ENCODE results near the gene MYRIP. TPM values are rescaled to one million over a fixed set of nuclear protein-coding genes. Genes with fewer than 3 reads are reported as not detected.

The MYRIP gene
- total and polyA plus RNA-seq, 10 of the 15 experiments (the other 5 are each of a cell fraction or from before 2014, with no cell fraction given): 0.03 to 0.08 (median 0.04) TPM; not detected in 6

DNA sequence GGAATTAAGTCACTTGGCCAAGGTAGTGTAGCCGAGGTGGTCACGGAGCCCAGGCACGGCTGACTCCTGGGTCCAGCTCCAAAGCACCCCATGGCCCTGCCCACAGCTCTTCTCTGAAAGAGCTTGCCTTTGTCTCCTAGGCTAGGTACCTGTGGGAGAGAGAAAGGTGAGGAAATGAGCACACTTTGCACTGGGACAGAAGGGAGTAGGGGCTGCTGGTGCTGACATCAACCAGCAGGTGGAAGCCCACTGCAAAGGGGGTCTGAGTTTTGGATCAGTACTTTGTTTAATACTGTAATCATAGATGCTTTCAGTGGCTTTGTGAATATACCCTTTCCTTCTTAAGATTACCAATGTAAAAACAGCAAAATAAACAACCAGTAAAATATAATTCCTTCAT, 371.8 kb downstream of the MYRIP start:
- ATAC-seq (no peak), FAIRE-seq (no peak), DNase-seq (ENCODE audit: low read depth, low spot score) (no peak)
- POLR2A ChIA-PET: no interaction called here
- 58% methylated on average over 3 of the region's 3 CpGs for WGBS (ENCODE audit: insufficient coverage, insufficient replicate concordance, low lambda C conversion rate, missing lambda C conversion rate)
- no peak overlapping the region for H3K9ac ChIP-seq (ENCODE audit: control insufficient read depth, insufficient read depth, low read length)
- H3K4me3 ChIP-seq: no peak overlapping the region
- SMC1A ChIA-PET (ENCODE audit: uncharacterized antibody, unreplicated experiment): interaction anchor here (0.7 to 4.8 kb wide), 7 partner anchors 9 to 457 kb away, joined by 3 to 25 read pairs (median 4); no protein-coding TSS in a partner anchor
- TF ChIP-seq IKZF2 (IDR thresholded peaks at IDR 0.05) (no peak), POLR2AphosphoS2 (IDR thresholded peaks at IDR 0.05; ENCODE audit: low read depth, low read length) (no peak), TCF7 (IDR thresholded peaks at IDR 0.05; ENCODE audit: borderline replicate concordance) (no peak)
- TF ChIP-seq, protein P1, sequence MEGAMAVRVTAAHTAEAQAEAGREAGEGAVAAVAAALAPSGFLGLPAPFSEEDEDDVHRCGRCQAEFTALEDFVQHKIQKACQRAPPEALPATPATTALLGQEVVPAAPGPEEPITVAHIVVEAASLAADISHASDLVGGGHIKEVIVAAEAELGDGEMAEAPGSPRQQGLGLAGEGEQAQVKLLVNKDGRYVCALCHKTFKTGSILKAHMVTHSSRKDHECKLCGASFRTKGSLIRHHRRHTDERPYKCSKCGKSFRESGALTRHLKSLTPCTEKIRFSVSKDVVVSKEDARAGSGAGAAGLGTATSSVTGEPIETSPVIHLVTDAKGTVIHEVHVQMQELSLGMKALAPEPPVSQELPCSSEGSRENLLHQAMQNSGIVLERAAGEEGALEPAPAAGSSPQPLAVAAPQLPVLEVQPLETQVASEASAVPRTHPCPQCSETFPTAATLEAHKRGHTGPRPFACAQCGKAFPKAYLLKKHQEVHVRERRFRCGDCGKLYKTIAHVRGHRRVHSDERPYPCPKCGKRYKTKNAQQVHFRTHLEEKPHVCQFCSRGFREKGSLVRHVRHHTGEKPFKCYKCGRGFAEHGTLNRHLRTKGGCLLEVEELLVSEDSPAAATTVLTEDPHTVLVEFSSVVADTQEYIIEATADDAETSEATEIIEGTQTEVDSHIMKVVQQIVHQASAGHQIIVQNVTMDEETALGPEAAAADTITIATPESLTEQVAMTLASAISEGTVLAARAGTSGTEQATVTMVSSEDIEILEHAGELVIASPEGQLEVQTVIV (IDR thresholded peaks at IDR 0.05; ENCODE audit: borderline replicate concordance, partially characterized antibody): no peak
- TF ChIP-seq, protein P2, sequence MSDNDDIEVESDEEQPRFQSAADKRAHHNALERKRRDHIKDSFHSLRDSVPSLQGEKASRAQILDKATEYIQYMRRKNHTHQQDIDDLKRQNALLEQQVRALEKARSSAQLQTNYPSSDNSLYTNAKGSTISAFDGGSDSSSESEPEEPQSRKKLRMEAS (IDR thresholded peaks at IDR 0.05; ENCODE audit: low read depth, low read length): no peak
- RAD21 ChIA-PET (ENCODE audit: unreplicated experiment): interaction anchor here (0.7 to 1.7 kb wide), 2 partner anchors 10 to 368 kb away, joined by 3 to 10 read pairs; no protein-coding TSS in a partner anchor
- no peaks in the 10 kb centered on the region for H3K79me2 ChIP-seq (ENCODE audit: control insufficient read depth, insufficient read depth, low read length)
- H3K4me2 ChIP-seq (ENCODE audit: control insufficient read depth, insufficient read depth): no peak overlapping the region
- BruUV-seq (replicated peaks): no TSS peak
- H4K20me1 ChIP-seq (ENCODE audit: control insufficient read depth, insufficient read depth): no peaks in the 10 kb centered on the region
- no peak overlapping the region for H2AFZ ChIP-seq (ENCODE audit: control insufficient read depth, low read depth, low read length)
- no peak overlapping the region for H3K27ac ChIP-seq (ENCODE audit: control insufficient read depth, insufficient read depth)
- H3K36me3 ChIP-seq (ENCODE audit: control insufficient read depth in 2 of 2, insufficient read depth in 2 of 2, low read length in 1 of 2): no peaks in the 10 kb centered on the region
- CTCF ChIA-PET: interaction anchor here (0.8 to 5.7 kb wide), 9 partner anchors 8 to 369 kb away, joined by 3 to 77 read pairs (median 5); no protein-coding TSS in a partner anchor
- intact Hi-C loops (cut with micrococcal nuclease; ENCODE audit: unreplicated experiment) (loop anchor here (10.0 kb wide), 1 partner anchor 794 kb away; no protein-coding TSS in a partner anchor), in situ Hi-C loops (cut with MboI) (loop anchor here (25.0 kb wide), 1 partner anchor 1706 kb away; no protein-coding TSS in a partner anchor)
- H3K9me3 ChIP-seq (replicated peaks; ENCODE audit: control insufficient read depth, insufficient read depth, low read length): no peaks in the 10 kb centered on the region
- no peaks in the 10 kb centered on the region; a peak in 1 of 4 replicates for H3K27me3 ChIP-seq (replicated peaks in 1 of 2; ENCODE audit: control insufficient read depth in 2 of 2, insufficient read depth in 2 of 2, low read length in 1 of 2)
- peaks cover 11% of the 10 kb centered on the region for H3K4me1 ChIP-seq (ENCODE audit: control insufficient read depth, insufficient read depth, low read length)

All from GM12878 (cell line).